PC-9 (cell line): ENCODE measurements around the gene STEAP4. TPM values are rescaled to one million over a fixed set of nuclear protein-coding genes. Genes with fewer than 3 reads are reported as not detected.
"Not testable (repeated sequence)": the region's sequence is repeated elsewhere in the genome, so short reads cannot be mapped to it uniquely, and the experiment has no call there.

Experiments
- BruUV-seq: library from RNA; stranded (reverse); fragments of 400-500 nt; replicated peaks from 2 replicates; lab custom pipeline; 2021; lab: Mats Ljungman, UMichigan
- CTCF ChIA-PET: fragments of 300-600 bp; sonication (Branson Sonifier 250); formaldehyde crosslinking; loops from one replicate; lab custom pipeline; 2022; ENCODE audit warnings: antibody characterized with exemption; lab: Charles Lee
- POLR2A ChIA-PET: fragments of 300-600 bp; sonication (Branson Sonifier 250); formaldehyde crosslinking; loops from one replicate; lab custom pipeline; 2022; ENCODE audit warnings: antibody characterized with exemption; ENCODE audit not compliant: unreplicated experiment; lab: Charles Lee
- DNase-seq, 2 experiments: peaks; one replicate each; pipeline versions ENCODE4 v3.0.0 to v3.0.0-alpha.2; 2015 to 2022; ENCODE audit warnings: mixed read lengths in 1 of 2
- H2AFZ ChIP-seq: fragments of 200-600 bp; sonication (generic); 2 replicates; pipeline ENCODE4 v1.8.1; 2017; ENCODE audit warnings: antibody characterized with exemption
- H3F3A ChIP-seq: fragments of 200-600 bp; sonication (generic); 2 replicates; pipeline ENCODE4 v1.8.1; 2017; ENCODE audit warnings: antibody characterized with exemption, mild to moderate bottlenecking, low read depth; ENCODE audit not compliant: insufficient read depth
- H3K27ac ChIP-seq: fragments of 200-600 bp; sonication (generic); 2 replicates; pipeline ENCODE4 v1.6.1; 2016; ENCODE audit warnings: mixed run types
- H3K27me3 ChIP-seq: fragments of 200-600 bp; sonication (generic); 2 replicates; pipeline ENCODE4 v1.6.1; 2016; ENCODE audit warnings: low read depth, mixed run types; ENCODE audit not compliant: insufficient read depth
- H3K36me3 ChIP-seq: fragments of 200-600 bp; sonication (generic); 2 replicates; pipeline ENCODE4 v1.6.1; 2016; ENCODE audit warnings: low read depth, mixed run types
- H3K4me1 ChIP-seq: fragments of 200-600 bp; sonication (generic); replicated peaks from 2 replicates; pipeline ENCODE4 v1.6.1; 2016; ENCODE audit warnings: mixed run types; ENCODE audit not compliant: insufficient read depth
- H3K4me2 ChIP-seq: fragments of 200-600 bp; sonication (generic); 2 replicates; pipeline ENCODE4 v1.6.1; 2017; ENCODE audit warnings: mixed run types
- H3K4me3 ChIP-seq: fragments of 200-600 bp; sonication (generic); 2 replicates; pipeline ENCODE4 v1.6.1; 2016; ENCODE audit warnings: mixed run types
- H3K79me2 ChIP-seq: fragments of 200-600 bp; sonication (generic); 2 replicates; pipeline ENCODE4 v1.6.1; 2017; ENCODE audit warnings: low read depth, mixed run types
- H3K9me2 ChIP-seq: fragments of 200-600 bp; sonication (generic); 2 replicates; pipeline ENCODE4 v1.8.1; 2017; ENCODE audit warnings: mild to moderate bottlenecking; ENCODE audit not compliant: insufficient read depth
- H3K9me3 ChIP-seq: fragments of 200-600 bp; sonication (generic); 2 replicates; pipeline ENCODE4 v1.8.1; 2016; ENCODE audit warnings: low read depth; ENCODE audit not compliant: insufficient read depth
- H4K20me1 ChIP-seq: fragments of 200-600 bp; sonication (generic); 2 replicates; pipeline ENCODE4 v1.8.1; 2017; ENCODE audit not compliant: insufficient read depth
- CTCF ChIP-seq: fragments of 200-600 bp; sonication (generic); conservative IDR thresholded peaks from 2 replicates; pipeline ENCODE4 v1.6.1; 2017; ENCODE audit warnings: mixed run types, antibody characterized with exemption, mild to moderate bottlenecking, moderate library complexity
- EZH2 ChIP-seq: fragments of 200-600 bp; sonication (generic); IDR thresholded peaks from 2 replicates; pipeline ENCODE4 v1.8.0; 2017; ENCODE audit warnings: antibody characterized with exemption, low read depth
- intact Hi-C: fragments of 100-400 bp; cut with micrococcal nuclease; formaldehyde crosslinking; loops from one replicate; pipeline ENCODE4 v1.10.0; 2022; ENCODE audit not compliant: unreplicated experiment
- total RNA-seq: library from RNA; stranded (reverse); gene quantifications from 2 replicates; pipeline ENCODE4 v1.2.3, GENCODE V29; 2021

Gene STEAP4
- total RNA-seq, 1 experiment from 2014 or later = 10.3 TPM

- intact Hi-C loops = loop anchor here (5.0 kb wide), 1 partner anchor 47 kb away; the partner anchor contains the start of gene STEAP4
- no peak for TF ChIP-seq EZH2
- TF ChIP-seq CTCF = no peak
- peaks cover 17% of the 10 kb centered on the region for H3K9me3 ChIP-seq
- 0 out of 2 replicates have a peak, but pooled peaks cover 4% of the 10 kb centered on the region for H3K9me2 ChIP-seq
- H3K4me2 ChIP-seq = peak overlapping the region; percentile 30
- ChIA-PET POLR2A (no interaction called here), CTCF (interaction anchor here (0.6 to 1.1 kb wide), 3 partner anchors 32 to 309 kb away, joined by 4 to 5 read pairs (median 5); no protein-coding TSS in a partner anchor)
- H3F3A ChIP-seq = peaks cover 33% of the 10 kb centered on the region
- no peaks in the 10 kb centered on the region for H3K27me3 ChIP-seq
- H3K79me2 ChIP-seq = no peaks in the 10 kb centered on the region
- no peak overlapping the region for H3K4me3 ChIP-seq
- no peaks in the 10 kb centered on the region for H3K36me3 ChIP-seq
- DNase-seq = peak in 1 of 2 experiments; percentile 85
- no TSS peak for BruUV-seq
- peaks cover 62% of the 10 kb centered on the region for H3K4me1 ChIP-seq
- H3K27ac ChIP-seq = peak overlapping the region; percentile 85
- no peaks in the 10 kb centered on the region for H4K20me1 ChIP-seq
- H2AFZ ChIP-seq = no peak overlapping the region; the same call in 1 of the 2 replicates
Observed at GRCh38 chr7:88259656-88260380, 46.9 kb downstream of the STEAP4 start.

GRCh38 chr7:88258296-88258695 lies 48.4 kb downstream of the STEAP4 start:
- BruUV-seq, H4K20me1 ChIP-seq, H3K4me3 ChIP-seq, H2AFZ ChIP-seq, H3K9me2 ChIP-seq, CTCF ChIA-PET, H3K27me3 ChIP-seq, H3K36me3 ChIP-seq, H3K4me2 ChIP-seq, H3K79me2 ChIP-seq, DNase-seq, POLR2A ChIA-PET: not testable (repeated sequence)
- intact Hi-C loops = loop anchor here (5.0 kb wide), 1 partner anchor 49 kb away; the partner anchor contains the start of gene STEAP4
- Histone ChIP-seq H3K4me1 (peaks cover 72% of the 10 kb centered on the region), H3K27ac (0 out of 2 replicates have a peak overlapping the region, but pooled peaks have one; percentile 5), H3K9me3 (peaks cover 29% of the 10 kb centered on the region), H3F3A (peaks cover 46% of the 10 kb centered on the region)

- H3K4me2 ChIP-seq = peak overlapping the region; percentile 45
Observed at GRCh38 chr7:88256906-88257305, 49.8 kb downstream of the STEAP4 start.

More at GRCh38 chr7:88256906-88257305, 49.8 kb downstream of the STEAP4 start:
- ChIA-PET CTCF (no interaction called here), POLR2A (no interaction called here)
- Histone ChIP-seq H3K79me2 (no peaks in the 10 kb centered on the region), H3K4me1 (peaks cover 72% of the 10 kb centered on the region), H3K27me3 (no peaks in the 10 kb centered on the region), H3K4me3 (no peak overlapping the region), H3K27ac (peak overlapping the region; percentile 88), H3K36me3 (no peaks in the 10 kb centered on the region), H3K9me2 (0 out of 2 replicates have a peak, but pooled peaks cover 4% of the 10 kb centered on the region), H4K20me1 (no peaks in the 10 kb centered on the region), H3K9me3 (peaks cover 24% of the 10 kb centered on the region), H2AFZ (no peak overlapping the region; the same call in 1 of the 2 replicates), H3F3A (peaks cover 46% of the 10 kb centered on the region)
- intact Hi-C loops = loop anchor here (5.0 kb wide), 1 partner anchor 50 kb away; the partner anchor contains the start of gene STEAP4
- TF ChIP-seq EZH2 (no peak), CTCF (no peak)
- peak in 1 of 2 experiments; percentile 51 for DNase-seq
- no TSS peak for BruUV-seq
